ENCODE results near the gene PRPF31. TPM values are rescaled to one million over a fixed set of nuclear protein-coding genes. Genes with fewer than 3 reads are reported as not detected.

Gene PRPF31
- total RNA-seq, 2 experiments from 2014 or later: 47.8 to 53.0 TPM

- no peak for DNase-seq (ENCODE audit: low spot score)
- H3K4me2 ChIP-seq (ENCODE audit: low read length): no peak overlapping the region
- no peaks in the 10 kb centered on the region for H3K9me3 ChIP-seq (ENCODE audit: low read length)
- POLR2A ChIA-PET: no interaction called here
- no peak overlapping the region for H3K27ac ChIP-seq (ENCODE audit: low read depth, low read length, poor library complexity, severe bottlenecking)
- H3K4me1 ChIP-seq (ENCODE audit: insufficient read depth, low read length, poor library complexity, severe bottlenecking): no peaks in the 10 kb centered on the region
- no TSS peak for BruUV-seq (replicated peaks)
- TF ChIP-seq EZH2phosphoT487 (IDR thresholded peaks at IDR 0.05; ENCODE audit: borderline replicate concordance, low read depth, low read length): no peak
- no peak for TF ChIP-seq CTCF (conservative IDR thresholded peaks at IDR 0.05; ENCODE audit: low read length)
- no peaks in the 10 kb centered on the region for H4K20me1 ChIP-seq (ENCODE audit: insufficient read depth, low read length)
- no peaks in the 10 kb centered on the region for H3K9me2 ChIP-seq (ENCODE audit: insufficient read depth, low read length)
- H3K4me3 ChIP-seq (ENCODE audit: low read depth, low read length, poor library complexity, severe bottlenecking): no peak overlapping the region
- CTCF ChIA-PET (ENCODE audit: unreplicated experiment): no interaction called here
- intact Hi-C loops (cut with micrococcal nuclease; ENCODE audit: unreplicated experiment): no loop called here
- no peaks in the 10 kb centered on the region for H3K79me2 ChIP-seq (ENCODE audit: insufficient read depth, low read depth, low read length)
- no peaks in the 10 kb centered on the region for H3K36me3 ChIP-seq (ENCODE audit: insufficient read depth, low read length)
- H2AFZ ChIP-seq (ENCODE audit: low read length): no peak overlapping the region
Observed at GRCh38 chr19:54073829-54074228, 41.7 kb upstream of the PRPF31 start.

GRCh38 chr19:54074851-54075250 lies 40.7 kb upstream of the PRPF31 start:
- DNase-seq (ENCODE audit: low spot score): no peak
- Histone ChIP-seq H3K36me3 (ENCODE audit: insufficient read depth, low read length) (no peaks in the 10 kb centered on the region), H4K20me1 (ENCODE audit: insufficient read depth, low read length) (no peaks in the 10 kb centered on the region), H3K79me2 (ENCODE audit: insufficient read depth, low read depth, low read length) (no peaks in the 10 kb centered on the region), H3K9me3 (ENCODE audit: low read length) (no peaks in the 10 kb centered on the region), H3K27ac (ENCODE audit: low read depth, low read length, poor library complexity, severe bottlenecking) (no peak overlapping the region), H3K4me3 (ENCODE audit: low read depth, low read length, poor library complexity, severe bottlenecking) (no peak overlapping the region), H3K9me2 (ENCODE audit: insufficient read depth, low read length) (no peaks in the 10 kb centered on the region), H2AFZ (ENCODE audit: low read length) (no peak overlapping the region), H3K4me1 (ENCODE audit: insufficient read depth, low read length, poor library complexity, severe bottlenecking) (no peaks in the 10 kb centered on the region), H3K4me2 (ENCODE audit: low read length) (no peak overlapping the region)
- ChIA-PET POLR2A (no interaction called here), CTCF (ENCODE audit: unreplicated experiment) (no interaction called here)
- intact Hi-C loops (cut with micrococcal nuclease; ENCODE audit: unreplicated experiment): no loop called here
- no peak for TF ChIP-seq CTCF (conservative IDR thresholded peaks at IDR 0.05; ENCODE audit: low read length)
- BruUV-seq (replicated peaks): no TSS peak

- Histone ChIP-seq H3K4me2 (ENCODE audit: low read length) (no peak overlapping the region), H4K20me1 (ENCODE audit: insufficient read depth, low read length) (no peaks in the 10 kb centered on the region), H3K9me3 (ENCODE audit: low read length) (no peaks in the 10 kb centered on the region), H2AFZ (ENCODE audit: low read length) (no peak overlapping the region), H3K9me2 (ENCODE audit: insufficient read depth, low read length) (no peaks in the 10 kb centered on the region), H3K27ac (ENCODE audit: low read depth, low read length, poor library complexity, severe bottlenecking) (no peak overlapping the region), H3K4me3 (ENCODE audit: low read depth, low read length, poor library complexity, severe bottlenecking) (no peak overlapping the region), H3K36me3 (ENCODE audit: insufficient read depth, low read length) (no peaks in the 10 kb centered on the region), H3K79me2 (ENCODE audit: insufficient read depth, low read depth, low read length) (no peaks in the 10 kb centered on the region), H3K4me1 (ENCODE audit: insufficient read depth, low read length, poor library complexity, severe bottlenecking) (no peaks in the 10 kb centered on the region)
- DNase-seq (ENCODE audit: low spot score): no peak
- no TSS peak for BruUV-seq (replicated peaks)
- ChIA-PET CTCF (ENCODE audit: unreplicated experiment) (no interaction called here), POLR2A (no interaction called here)
- TF ChIP-seq CTCF (conservative IDR thresholded peaks at IDR 0.05; ENCODE audit: low read length) (no peak), EZH2phosphoT487 (IDR thresholded peaks at IDR 0.05; ENCODE audit: borderline replicate concordance, low read depth, low read length) (no peak)
- intact Hi-C loops (cut with micrococcal nuclease; ENCODE audit: unreplicated experiment): no loop called here
Observed at GRCh38 chr19:54077334-54077733, 38.2 kb upstream of the PRPF31 start.
